ENCODE data around the gene SDF4.
A peak's percentile ranks its signal among the peaks of the same experiment; 100 is the strongest.

Gene SDF4

GRCh38 chr1:1242461-1243265 lies 10.9 kb upstream of the SDF4 start:
- no peak for DNase-seq

DNA sequence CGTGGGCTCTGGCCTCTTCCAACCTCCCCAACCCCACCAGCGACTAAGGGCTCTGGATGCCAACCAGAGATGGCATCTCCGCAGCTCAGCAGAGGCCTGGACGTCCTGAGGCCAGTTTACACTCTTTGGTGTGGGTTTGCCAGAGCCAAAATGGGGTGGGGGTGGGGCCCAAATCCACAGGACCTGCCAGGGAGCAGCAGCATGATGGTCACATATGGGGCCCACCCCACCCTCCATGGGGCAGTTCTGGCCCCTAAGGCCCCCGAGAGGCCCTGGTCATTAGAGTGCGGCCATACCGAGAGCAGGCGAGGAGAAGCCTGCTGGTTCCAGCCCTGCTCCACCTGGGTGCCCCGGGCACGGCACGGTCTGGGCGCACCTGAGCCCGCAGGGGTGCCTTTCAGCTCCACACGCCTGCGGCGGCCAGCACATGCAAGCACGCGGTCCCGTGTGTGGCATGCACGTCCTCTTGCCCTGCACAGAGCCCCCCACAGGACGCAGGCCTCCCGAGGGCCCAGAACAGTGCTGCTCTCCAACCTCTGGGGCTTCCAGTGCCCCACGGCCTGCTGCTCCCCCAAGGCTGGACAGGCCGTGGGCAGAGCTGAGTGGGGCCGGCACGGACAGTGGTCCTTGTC lies 9.9 kb upstream of the SDF4 start:
- DNase-seq = no peak

- no peak for DNase-seq
Observed at GRCh38 chr1:1240822-1241587, 9.2 kb upstream of the SDF4 start.

DNA sequence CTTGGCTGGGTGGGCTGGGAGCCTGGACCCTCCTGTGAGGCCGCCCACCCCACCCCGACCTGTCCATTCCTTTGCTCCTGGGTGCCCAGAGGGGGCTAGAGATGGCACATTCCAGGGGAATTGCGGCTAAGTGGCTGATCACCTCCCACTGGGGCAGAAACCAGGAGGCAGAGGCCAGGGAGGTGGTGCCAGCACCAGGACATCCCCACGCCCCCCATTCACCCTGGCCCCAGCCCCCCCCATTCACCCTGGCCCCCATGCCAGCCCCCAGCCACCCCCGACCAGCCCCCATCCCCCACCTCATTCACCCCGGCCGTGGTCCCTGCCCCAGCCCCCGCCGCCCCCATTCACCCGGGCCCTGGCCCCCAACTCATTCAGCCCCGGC lies 8.5 kb upstream of the SDF4 start:
- no peak for DNase-seq

- peak in 1 of 58 donors; percentile 34 for DNase-seq
Observed at GRCh38 chr1:1239614-1240347, 8.0 kb upstream of the SDF4 start.

DNA sequence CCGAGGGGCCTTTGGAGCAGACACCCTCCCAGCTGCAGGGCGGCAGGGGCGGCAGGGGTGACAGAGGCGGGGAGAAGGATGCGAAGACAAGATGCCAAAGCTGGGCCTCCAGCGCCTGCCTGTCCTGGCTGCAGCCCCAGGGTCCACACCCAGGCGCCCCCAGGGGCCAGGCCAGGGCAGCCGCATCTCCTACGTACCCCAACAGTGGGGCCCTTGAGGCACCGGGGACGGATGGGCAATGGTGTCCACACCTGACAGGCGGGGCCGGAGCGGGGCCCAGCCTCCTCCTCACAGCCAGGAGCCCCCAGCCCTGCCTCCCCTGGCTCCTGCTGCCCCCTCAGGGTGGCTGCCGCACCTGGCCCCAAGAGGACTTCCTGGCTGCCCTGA lies 7.4 kb upstream of the SDF4 start:
- no peak for DNase-seq

- DNase-seq = no peak
Observed at GRCh38 chr1:1238702-1239178, 6.9 kb upstream of the SDF4 start.

DNA sequence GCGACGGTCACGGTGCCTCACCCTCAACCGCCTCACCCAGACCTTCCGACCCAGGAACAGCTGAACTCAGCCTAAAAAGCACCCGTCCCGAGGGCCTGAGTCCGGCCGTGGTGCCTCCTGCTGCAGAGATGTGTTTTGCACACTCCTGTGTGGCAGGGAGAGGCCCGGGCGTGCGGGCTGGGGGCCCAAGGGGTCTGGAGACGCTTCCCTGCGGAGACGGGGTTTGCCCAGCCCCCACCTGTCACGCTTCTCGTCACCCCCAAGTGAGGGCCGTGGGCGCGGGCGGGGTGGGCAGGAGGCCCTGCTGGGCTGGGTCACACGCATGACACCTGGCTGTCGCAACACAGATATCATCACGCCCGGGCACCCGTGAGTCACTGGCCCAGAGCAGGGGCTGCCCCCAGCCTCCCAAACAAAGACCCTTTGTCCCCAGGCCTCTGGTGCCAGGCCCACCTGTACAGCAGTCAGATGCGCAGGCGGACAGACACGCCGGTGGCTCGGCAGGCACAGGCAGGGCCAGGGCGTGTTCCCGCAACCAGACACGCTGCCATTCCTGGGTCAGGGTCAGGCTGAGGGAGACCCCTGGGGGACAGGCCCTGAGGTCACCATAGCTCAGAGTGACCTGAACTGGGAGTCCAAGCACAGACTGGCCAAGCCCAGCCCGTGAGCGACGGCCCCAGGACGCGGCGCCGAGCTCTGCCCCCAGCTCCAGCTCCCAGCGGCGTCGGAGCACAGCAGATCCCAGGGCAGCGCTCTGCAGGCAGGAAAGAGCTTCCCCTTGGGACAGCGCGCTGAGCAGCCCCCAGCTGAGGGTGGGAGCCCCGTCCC lies 6.3 kb upstream of the SDF4 start:
- peak in 1 of 58 donors; percentile 35 for DNase-seq

GRCh38 chr1:1236945-1237873 lies 5.4 kb upstream of the SDF4 start:
- DNase-seq = peak in 1 of 58 donors; percentile 3

DNA sequence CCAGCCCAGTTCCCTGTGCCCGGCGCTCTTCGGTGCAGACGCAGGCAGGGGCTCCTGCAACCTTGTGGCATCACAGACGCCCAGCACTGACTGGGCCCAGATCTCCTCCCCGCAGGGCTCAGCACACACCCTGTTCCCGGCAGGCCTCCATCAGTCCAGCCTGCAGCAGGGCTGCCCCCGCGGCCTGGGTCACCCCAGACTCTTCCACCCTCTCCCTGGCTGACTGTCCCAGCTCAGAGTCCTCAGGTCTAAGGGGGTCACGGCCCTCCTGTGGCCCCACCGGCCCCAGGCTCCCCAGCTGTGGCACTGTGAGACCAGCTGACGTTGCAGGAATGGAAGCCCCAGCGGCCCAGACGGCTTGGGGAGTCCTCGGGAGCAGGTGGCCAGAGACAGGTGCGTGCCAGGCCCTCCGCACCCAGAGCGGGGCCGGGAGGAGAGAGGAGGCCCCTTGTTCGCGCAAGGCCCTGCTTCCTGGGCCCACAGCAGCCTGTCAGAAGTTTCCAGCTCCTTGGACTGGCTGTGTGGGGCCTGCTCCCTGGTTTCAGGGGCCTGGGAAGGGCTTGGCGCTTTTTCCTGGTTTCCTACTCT lies 4.5 kb upstream of the SDF4 start:
- no peak for DNase-seq

DNA sequence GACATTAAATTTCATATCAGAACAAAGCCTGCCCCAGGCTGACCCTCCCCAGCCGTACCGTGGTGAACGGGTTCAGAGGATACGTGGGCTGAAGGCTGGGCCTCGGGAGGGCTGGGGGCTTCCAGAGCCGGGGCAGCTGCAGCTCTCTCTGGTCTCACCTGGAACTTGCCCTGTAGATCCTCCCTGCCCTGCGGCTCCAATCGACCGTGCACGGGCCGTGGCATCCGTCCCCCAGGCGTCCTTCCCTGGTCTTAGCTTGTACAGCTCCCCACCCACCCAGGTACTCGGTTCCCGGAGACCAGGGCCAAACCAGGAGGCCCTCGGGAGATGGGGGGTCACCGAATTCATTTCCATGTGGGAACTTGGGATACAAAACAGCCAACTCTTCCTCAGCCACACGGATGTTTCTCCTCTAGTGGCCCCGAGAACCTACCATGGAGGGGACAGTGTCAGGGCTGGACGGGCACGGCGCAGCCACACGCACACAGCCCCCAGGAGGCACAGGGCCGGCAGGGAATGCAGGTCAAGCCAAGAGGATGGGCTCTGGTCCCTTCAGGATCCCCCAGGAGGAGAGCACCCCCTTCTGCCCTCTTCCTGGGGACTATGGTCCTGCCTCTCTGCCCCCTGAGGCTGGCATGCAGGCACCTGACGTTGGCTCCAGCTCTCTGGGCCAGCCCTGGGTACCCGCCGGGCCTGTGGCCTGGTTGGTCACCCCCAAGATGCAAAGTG lies 3.4 kb upstream of the SDF4 start:
- DNase-seq = no peak

DNA sequence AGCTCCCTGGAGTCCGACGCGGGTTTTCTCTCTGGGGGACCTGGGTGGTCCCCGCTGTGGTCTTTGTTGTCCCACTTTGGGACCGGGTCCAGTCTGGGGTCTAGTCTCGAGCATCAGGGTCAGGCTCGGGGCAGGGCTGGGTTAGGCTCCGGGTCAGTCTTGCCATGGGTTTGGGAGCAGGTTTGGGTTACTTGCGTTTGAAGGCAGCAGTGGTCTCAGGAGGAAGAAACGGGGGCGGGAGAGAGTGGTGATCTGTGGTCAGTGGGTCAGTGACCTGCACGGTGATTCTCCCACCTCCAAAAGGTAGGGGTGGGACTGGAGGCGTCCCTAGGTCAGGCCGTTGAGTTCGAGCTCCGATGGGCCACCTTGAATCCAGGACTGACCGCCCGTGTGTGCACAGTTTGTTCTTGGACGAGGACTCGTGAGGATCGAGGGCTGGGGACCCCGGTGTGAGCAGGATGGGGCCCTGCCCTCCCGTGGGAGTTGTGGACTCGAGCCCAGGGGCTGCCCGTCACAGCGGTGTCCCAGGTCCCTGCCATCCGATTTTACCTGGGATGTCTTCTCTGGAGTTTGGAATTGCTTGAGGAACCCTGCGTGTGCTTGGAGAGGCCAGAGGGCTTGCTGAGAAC lies 2.5 kb upstream of the SDF4 start:
- no peak for DNase-seq

GRCh38 chr1:1233567-1233892 lies 1.7 kb upstream of the SDF4 start:
- no peak for DNase-seq

DNA sequence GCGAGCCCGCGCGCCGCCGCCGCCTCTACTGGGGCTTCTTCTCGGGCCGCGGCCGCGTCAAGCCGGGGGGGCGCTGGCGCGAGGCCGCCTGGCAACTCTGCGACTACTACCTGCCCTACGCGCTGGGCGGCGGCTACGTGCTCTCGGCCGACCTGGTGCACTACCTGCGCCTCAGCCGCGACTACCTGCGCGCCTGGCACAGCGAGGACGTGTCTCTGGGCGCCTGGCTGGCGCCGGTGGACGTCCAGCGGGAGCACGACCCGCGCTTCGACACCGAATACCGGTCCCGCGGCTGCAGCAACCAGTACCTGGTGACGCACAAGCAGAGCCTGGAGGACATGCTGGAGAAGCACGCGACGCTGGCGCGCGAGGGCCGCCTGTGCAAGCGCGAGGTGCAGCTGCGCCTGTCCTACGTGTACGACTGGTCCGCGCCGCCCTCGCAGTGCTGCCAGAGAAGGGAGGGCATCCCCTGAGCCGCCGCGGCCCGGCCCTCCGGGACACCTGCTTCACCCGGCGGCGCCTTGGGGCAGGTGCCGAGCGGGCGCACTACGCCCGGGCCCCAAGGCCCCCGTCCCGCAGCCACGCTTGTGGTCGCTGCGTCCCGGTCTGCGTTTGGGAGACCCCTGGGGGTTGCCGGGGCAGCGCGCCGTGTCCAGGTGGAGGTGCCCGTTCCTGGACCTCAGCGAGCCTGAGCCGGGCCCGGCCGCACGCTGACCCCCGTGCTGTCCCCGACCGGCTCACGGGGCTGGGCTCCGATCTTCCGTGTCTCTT lies 1.2 kb upstream of the SDF4 start:
- peak in 1 of 58 donors; percentile 20 for DNase-seq

DNA sequence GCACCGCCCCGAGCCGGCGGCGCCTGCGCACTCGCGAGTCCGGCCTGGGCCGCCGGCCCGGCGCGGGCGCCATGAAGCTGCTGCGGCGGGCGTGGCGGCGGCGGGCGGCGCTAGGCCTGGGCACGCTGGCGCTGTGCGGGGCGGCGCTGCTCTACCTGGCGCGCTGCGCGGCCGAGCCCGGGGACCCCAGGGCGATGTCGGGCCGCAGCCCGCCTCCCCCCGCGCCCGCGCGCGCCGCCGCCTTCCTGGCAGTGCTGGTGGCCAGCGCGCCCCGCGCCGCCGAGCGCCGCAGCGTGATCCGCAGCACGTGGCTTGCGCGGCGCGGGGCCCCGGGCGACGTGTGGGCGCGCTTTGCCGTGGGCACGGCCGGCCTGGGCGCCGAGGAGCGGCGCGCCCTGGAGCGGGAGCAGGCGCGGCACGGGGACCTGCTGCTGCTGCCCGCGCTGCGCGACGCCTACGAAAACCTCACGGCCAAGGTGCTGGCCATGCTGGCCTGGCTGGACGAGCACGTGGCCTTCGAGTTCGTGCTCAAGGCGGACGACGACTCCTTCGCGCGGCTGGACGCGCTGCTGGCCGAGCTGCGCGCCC lies 501 bp upstream of the SDF4 start, which contains the start of gene B3GALT6:
B3GALT6 (plus strand) TSS at position 30 of the 588 bp plus-strand sequence; CDS start at position 72, 42 bp downstream.
- DNase-seq = peak in 10 of 58 donors; percentile 6 to 58 (median 52)

DNA sequence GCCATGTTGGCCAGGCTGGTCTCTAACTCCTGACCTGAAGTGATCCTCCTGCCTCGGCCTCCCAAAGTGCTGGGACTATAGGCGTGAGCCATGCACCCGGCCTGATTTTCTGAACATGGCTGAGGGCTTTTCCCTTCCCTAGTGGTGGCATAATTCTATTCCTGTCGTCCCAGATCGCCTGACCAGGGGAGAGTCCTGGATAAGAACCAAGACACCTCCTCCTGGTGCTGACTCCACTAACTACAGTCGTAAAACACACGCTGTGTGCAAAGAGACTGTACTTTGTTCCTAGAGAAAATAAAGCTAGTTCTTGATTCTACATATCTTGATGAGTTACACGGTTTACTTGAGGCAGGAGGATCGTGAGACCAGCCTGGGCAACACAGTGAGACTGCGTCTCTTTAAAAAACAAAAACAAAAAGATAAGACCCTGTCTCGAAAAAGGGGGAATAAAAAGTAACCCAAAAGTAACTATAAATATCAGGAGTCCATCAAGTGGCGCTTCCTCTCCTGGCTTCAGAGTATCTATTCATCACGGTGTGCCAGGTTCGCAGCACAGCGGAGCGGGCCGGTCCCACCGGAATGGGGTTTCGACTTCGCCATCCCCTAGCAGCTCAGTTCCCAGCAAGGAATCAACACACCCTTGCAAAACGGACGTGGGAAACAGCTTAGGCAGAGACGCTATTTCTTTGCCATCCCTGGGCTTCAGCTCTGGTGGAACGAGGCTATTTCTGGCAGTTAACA lies 973 bp downstream of the SDF4 start:
- DNase-seq = peak in 1 of 58 donors; percentile 17
